ENCODE measurements around the gene C4B.
"Not testable (repeated sequence)": the region's sequence is repeated elsewhere in the genome, so short reads cannot be mapped to it uniquely, and the experiment has no call there.

The C4B gene

GRCh38 chr6:32056254-32056653 is 41.7 kb downstream of the C4B start:
- DNase-seq = no peak

GRCh38 chr6:32057966-32058365 is 43.4 kb downstream of the C4B start:
- DNase-seq = no peak

- no peak for DNase-seq
These were observed 43.9 kb downstream of the C4B start for GRCh38 chr6:32058511-32058963.

- peak; percentile 36 for DNase-seq
These were observed 46.5 kb downstream of the C4B start for GRCh38 chr6:32060966-32061655.

GRCh38 chr6:32064706-32065105 is 50.1 kb downstream of the C4B start:
- DNase-seq = no peak

- DNase-seq = not testable (repeated sequence)
These were observed 52.9 kb downstream of the C4B start for GRCh38 chr6:32067521-32067920.

GRCh38 chr6:32068315-32068714 is 53.7 kb downstream of the C4B start:
- not testable (repeated sequence) for DNase-seq

- DNase-seq = no peak
These were observed 54.3 kb downstream of the C4B start for GRCh38 chr6:32068867-32069266.

GRCh38 chr6:32069460-32069859 is 54.9 kb downstream of the C4B start:
- DNase-seq = no peak

- DNase-seq = no peak
These were observed 55.4 kb downstream of the C4B start for GRCh38 chr6:32069878-32070515.

GRCh38 chr6:32070814-32071543 is 56.4 kb downstream of the C4B start:
- no peak for DNase-seq

- no peak for DNase-seq
These were observed 58.5 kb downstream of the C4B start for GRCh38 chr6:32073101-32073500.

- no peak for DNase-seq
These were observed 59.0 kb downstream of the C4B start for GRCh38 chr6:32073613-32074012.

GRCh38 chr6:32074996-32075532 is 60.5 kb downstream of the C4B start:
- DNase-seq = no peak

- no peak for DNase-seq
These were observed 61.2 kb downstream of the C4B start for GRCh38 chr6:32075781-32076180.

GRCh38 chr6:32076321-32076809 is 61.8 kb downstream of the C4B start:
- DNase-seq = peak; percentile 27

GRCh38 chr6:32079566-32080290 is 65.1 kb downstream of the C4B start:
- DNase-seq = no peak

GRCh38 chr6:32081168-32081990 is 66.8 kb downstream of the C4B start:
- peak; percentile 41 for DNase-seq

- no peak for DNase-seq
These were observed 67.9 kb downstream of the C4B start for GRCh38 chr6:32082478-32082877.

GRCh38 chr6:32082935-32083334 is 68.3 kb downstream of the C4B start:
- no peak for DNase-seq

- no peak for DNase-seq
These were observed 69.5 kb downstream of the C4B start for GRCh38 chr6:32083812-32084768.

All from OCI-M1 (cell line).